SK-N-SH treated with all-trans-retinoic acid at 6 μM for 48 hours (cell line): Measurements from ENCODE around the gene HS3ST5.
A peak's percentile ranks its signal among the peaks of the same experiment; 100 is the strongest.

ENCODE experiments used
- ATAC-seq: fragments of 200-7000 bp; cut with Tn5 transposase; 3 replicates; pipeline ENCODE4 v1.9.1; 2020; ENCODE audit warnings: mild to moderate bottlenecking, moderate library complexity
- ARNTL ChIP-seq: fragments of 450-650 bp; formaldehyde crosslinking; IDR thresholded peaks from 2 replicates; pipeline ENCODE4 v1.5.0; 2020; ENCODE audit warnings: low read depth, mild to moderate bottlenecking, moderate library complexity, borderline replicate concordance
- BACH2 ChIP-seq: fragments of 250-450 bp; sonication (Bioruptor Pico); IDR thresholded peaks from 2 replicates; pipeline ENCODE4 v1.9.0; 2021; ENCODE audit warnings: mild to moderate bottlenecking, borderline replicate concordance
- CSDC2 ChIP-seq: fragments of 250-450 bp; sonication (Bioruptor Pico); IDR thresholded peaks from 2 replicates; pipeline ENCODE4 v1.5.0; 2020; ENCODE audit warnings: mild to moderate bottlenecking, moderate library complexity
- GLIS3 ChIP-seq: fragments of 250-450 bp; sonication (Bioruptor Pico); IDR thresholded peaks from 2 replicates; pipeline ENCODE4 v1.5.0; 2020; ENCODE audit warnings: mild to moderate bottlenecking, moderate library complexity
- ISL1 ChIP-seq: fragments of 250-450 bp; sonication (Bioruptor Pico); IDR thresholded peaks from 2 replicates; pipeline ENCODE4 v2.1.2; 2022; ENCODE audit warnings: mild to moderate bottlenecking, moderate library complexity
- PPARA ChIP-seq: fragments of 250-450 bp; sonication (Bioruptor Pico); IDR thresholded peaks from 2 replicates; pipeline ENCODE4 v1.5.0; 2020; ENCODE audit warnings: mild to moderate bottlenecking, borderline replicate concordance
- RARB ChIP-seq: fragments of 250-450 bp; sonication (Bioruptor Pico); IDR thresholded peaks from 2 replicates; pipeline ENCODE4 v1.8.0; 2021; ENCODE audit warnings: mild to moderate bottlenecking, moderate library complexity
- SNAI2 ChIP-seq: fragments of 250-450 bp; sonication (Bioruptor Pico); IDR thresholded peaks from 2 replicates; pipeline ENCODE4 v1.5.0; 2020; ENCODE audit warnings: mild to moderate bottlenecking, moderate library complexity
- TCF4 ChIP-seq: fragments of 250-450 bp; sonication (Bioruptor Pico); IDR thresholded peaks from 2 replicates; pipeline ENCODE4 v1.8.0; 2021; ENCODE audit warnings: mild to moderate bottlenecking, moderate library complexity, borderline replicate concordance
- TOX ChIP-seq: fragments of 250-450 bp; sonication (Bioruptor Pico); IDR thresholded peaks from 2 replicates; pipeline ENCODE4 v1.8.0; 2021; ENCODE audit warnings: mild to moderate bottlenecking, moderate library complexity, borderline replicate concordance
- ZFP3 ChIP-seq: fragments of 250-450 bp; sonication (Bioruptor Pico); IDR thresholded peaks from 2 replicates; pipeline ENCODE4 v1.5.0; 2020; ENCODE audit warnings: mild to moderate bottlenecking, moderate library complexity
- ZFP30 ChIP-seq: fragments of 450-650 bp; formaldehyde crosslinking; IDR thresholded peaks from 2 replicates; pipeline ENCODE4 v1.5.0; 2022; ENCODE audit warnings: mild to moderate bottlenecking, moderate library complexity
- ZNF565 ChIP-seq: fragments of 450-650 bp; formaldehyde crosslinking; conservative IDR thresholded peaks from 2 replicates; pipeline ENCODE4 v1.5.0; 2020; ENCODE audit warnings: low read depth, mild to moderate bottlenecking, moderate library complexity
- ZNF8 ChIP-seq: fragments of 450-650 bp; formaldehyde crosslinking; IDR thresholded peaks from 2 replicates; pipeline ENCODE4 v1.5.0; 2020; ENCODE audit warnings: mild to moderate bottlenecking, moderate library complexity
- TF ChIP-seq, protein P1 (sequence below): fragments of 250-450 bp; sonication (Bioruptor Pico); IDR thresholded peaks from 2 replicates; pipeline ENCODE4 v1.8.0; 2021; ENCODE audit warnings: low read depth, mild to moderate bottlenecking, moderate library complexity, borderline replicate concordance
- TF ChIP-seq, protein P2 (sequence below): fragments of 250-450 bp; sonication (Bioruptor Pico); IDR thresholded peaks from 2 replicates; pipeline ENCODE4 v1.8.0; 2020; ENCODE audit warnings: mild to moderate bottlenecking, moderate library complexity, borderline replicate concordance
- TF ChIP-seq, protein P3 (sequence below): fragments of 250-450 bp; sonication (Bioruptor Pico); IDR thresholded peaks from 2 replicates; pipeline ENCODE4 v1.5.1; 2021; ENCODE audit warnings: mild to moderate bottlenecking, moderate library complexity

Gene HS3ST5

DNA sequence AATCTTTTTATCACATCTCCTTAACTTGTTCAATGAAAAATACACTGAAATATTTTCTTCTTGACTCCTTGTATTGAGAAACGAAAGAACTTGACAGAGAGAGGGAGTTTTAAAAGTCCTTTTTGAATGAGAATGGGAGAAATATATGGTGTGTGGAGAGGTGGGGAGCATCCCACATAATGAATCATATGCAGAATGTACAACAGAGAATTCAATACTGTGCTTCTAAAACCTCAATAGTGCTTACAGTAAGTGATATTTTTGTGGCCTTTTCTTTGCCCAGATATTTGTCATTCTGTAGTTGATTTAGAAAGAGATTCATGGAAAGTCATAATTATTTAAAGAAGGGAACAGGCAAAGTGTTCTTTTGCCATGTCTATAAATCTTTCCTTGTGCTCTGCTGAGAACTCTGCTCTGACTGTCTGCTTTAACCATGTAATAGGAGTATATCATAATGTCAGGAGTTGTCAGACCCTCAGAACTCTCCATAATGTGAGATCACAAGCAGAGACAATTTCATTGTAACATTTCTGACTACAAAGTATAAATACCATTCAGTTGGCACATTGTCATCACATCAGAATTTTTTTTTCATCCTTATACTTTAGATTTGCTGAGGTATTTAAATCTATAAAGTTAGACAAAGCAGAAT is 32.8 kb upstream of the HS3ST5 start:
- ATAC-seq = no peak
- no peak for TF ChIP-seq CSDC2 (CRISPR knock-in tag)
- peak; percentile 62 for TF ChIP-seq ISL1

DNA sequence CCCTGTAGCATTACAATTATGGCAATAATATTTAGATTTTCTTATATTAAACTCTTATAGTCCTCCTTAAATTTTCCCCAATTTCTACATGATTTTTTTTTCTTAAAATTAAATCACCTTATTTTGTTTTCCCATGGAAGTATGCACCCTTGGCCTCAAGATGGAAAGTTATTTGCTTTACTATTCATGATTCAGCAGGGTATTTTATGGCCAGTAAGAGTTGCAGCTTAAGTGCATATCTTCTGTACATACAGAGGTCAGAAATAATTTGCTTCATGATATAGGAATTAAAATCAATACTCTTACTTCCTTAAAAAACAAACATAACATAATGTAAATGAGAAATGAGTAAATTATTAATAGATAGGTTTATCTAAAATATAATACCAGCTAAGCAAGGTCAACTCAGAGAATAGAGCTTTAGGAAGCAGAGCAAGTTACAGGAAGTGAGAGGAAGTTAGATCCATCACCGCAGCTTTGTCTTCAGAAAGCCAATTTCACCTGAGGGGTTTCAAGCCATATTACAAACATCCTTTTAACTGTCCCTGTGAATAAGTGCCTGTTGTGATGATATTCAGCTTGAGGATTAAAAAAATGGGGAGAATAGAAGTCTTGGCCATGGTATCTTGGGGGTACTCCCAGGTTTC is 24.6 kb upstream of the HS3ST5 start:
- TF ChIP-seq BACH2 (CRISPR knock-in tag) (no peak), ZFP30 (CRISPR knock-in tag) (no peak), PPARA (CRISPR knock-in tag) (no peak)
- TF ChIP-seq, protein P1, sequence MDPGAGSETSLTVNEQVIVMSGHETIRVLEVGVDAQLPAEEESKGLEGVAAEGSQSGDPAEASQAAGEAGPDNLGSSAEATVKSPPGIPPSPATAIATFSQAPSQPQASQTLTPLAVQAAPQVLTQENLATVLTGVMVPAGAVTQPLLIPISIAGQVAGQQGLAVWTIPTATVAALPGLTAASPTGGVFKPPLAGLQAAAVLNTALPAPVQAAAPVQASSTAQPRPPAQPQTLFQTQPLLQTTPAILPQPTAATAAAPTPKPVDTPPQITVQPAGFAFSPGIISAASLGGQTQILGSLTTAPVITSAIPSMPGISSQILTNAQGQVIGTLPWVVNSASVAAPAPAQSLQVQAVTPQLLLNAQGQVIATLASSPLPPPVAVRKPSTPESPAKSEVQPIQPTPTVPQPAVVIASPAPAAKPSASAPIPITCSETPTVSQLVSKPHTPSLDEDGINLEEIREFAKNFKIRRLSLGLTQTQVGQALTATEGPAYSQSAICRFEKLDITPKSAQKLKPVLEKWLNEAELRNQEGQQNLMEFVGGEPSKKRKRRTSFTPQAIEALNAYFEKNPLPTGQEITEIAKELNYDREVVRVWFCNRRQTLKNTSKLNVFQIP = no peak
- TF ChIP-seq, protein P2, sequence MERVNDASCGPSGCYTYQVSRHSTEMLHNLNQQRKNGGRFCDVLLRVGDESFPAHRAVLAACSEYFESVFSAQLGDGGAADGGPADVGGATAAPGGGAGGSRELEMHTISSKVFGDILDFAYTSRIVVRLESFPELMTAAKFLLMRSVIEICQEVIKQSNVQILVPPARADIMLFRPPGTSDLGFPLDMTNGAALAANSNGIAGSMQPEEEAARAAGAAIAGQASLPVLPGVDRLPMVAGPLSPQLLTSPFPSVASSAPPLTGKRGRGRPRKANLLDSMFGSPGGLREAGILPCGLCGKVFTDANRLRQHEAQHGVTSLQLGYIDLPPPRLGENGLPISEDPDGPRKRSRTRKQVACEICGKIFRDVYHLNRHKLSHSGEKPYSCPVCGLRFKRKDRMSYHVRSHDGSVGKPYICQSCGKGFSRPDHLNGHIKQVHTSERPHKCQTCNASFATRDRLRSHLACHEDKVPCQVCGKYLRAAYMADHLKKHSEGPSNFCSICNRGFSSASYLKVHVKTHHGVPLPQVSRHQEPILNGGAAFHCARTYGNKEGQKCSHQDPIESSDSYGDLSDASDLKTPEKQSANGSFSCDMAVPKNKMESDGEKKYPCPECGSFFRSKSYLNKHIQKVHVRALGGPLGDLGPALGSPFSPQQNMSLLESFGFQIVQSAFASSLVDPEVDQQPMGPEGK (CRISPR knock-in tag) = no peak
- TF ChIP-seq, all 23 proteins: peak for 0
- ATAC-seq = no peak

DNA sequence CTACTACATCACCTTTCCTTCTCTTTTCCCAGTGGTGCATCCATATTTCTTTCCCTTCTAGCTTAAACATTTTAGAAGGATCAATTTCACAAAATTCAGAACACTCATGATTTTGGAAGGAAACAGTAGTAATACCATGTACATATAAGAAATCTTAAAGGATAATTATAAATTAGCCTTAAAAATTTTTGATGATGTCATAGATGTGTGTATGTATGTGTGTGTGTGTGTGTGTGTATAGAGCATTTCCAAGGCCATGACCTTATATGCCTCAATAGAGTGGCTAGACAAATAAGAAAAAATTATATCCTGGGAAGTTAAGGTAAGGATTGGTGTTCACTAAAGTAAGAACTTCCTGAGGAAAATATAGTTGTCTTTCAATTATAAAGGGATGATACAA is 24.1 kb upstream of the HS3ST5 start:
- TF ChIP-seq ZNF565 (CRISPR knock-in tag) = no peak
- TF ChIP-seq, protein P3, sequence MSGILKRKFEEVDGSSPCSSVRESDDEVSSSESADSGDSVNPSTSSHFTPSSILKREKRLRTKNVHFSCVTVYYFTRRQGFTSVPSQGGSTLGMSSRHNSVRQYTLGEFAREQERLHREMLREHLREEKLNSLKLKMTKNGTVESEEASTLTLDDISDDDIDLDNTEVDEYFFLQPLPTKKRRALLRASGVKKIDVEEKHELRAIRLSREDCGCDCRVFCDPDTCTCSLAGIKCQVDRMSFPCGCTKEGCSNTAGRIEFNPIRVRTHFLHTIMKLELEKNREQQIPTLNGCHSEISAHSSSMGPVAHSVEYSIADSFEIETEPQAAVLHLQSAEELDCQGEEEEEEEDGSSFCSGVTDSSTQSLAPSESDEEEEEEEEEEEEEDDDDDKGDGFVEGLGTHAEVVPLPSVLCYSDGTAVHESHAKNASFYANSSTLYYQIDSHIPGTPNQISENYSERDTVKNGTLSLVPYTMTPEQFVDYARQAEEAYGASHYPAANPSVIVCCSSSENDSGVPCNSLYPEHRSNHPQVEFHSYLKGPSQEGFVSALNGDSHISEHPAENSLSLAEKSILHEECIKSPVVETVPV (CRISPR knock-in tag) = no peak
- no peak for TF ChIP-seq ARNTL
- no peak for TF ChIP-seq ZNF8 (CRISPR knock-in tag)
- no peak for TF ChIP-seq RARB
- ATAC-seq = no peak

DNA sequence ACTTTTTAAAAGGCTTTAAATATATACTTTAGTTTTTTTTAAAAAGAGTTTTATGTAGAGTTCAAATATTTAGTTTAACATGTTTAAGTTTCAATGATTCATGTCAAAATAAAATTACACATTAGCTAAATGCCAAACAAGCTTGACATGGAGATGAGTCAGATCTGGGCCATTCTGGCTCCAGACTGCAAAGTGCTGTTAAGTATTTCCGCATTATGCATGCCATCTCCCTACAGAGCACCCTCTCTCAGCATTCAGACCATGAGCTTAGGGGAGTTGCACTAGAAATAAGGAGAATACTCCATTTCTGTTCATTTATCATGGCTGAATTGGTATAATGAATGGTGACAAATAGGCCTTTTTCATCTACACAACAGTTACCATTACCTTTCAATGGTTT is 21.5 kb upstream of the HS3ST5 start:
- peak; percentile 58; the same call in 1 of the 3 replicates for ATAC-seq
- TF ChIP-seq ISL1 = peak; percentile 86
- TF ChIP-seq, protein P2 (CRISPR knock-in tag) = no peak

DNA sequence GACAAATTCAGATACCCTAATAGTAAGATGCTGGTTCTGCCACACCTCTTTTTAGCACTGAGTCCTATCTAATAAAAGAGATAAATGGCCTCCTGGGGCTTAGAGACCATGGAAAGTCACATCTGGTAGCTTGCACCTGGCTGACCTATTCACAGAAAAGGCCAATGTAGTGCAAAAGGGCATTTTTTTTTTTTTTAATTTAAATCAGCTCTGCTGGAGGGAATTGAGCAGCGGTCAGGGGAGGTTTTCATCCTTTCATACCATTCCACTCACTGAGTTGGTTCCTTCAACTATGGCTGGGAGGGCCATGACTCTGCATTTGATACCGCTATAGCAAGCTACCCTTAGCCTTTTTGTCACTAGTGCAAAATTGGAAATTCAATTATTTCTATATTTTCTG is 20.1 kb upstream of the HS3ST5 start:
- ATAC-seq = no peak
- TF ChIP-seq ZFP3 (CRISPR knock-in tag) (no peak), ZNF8 (CRISPR knock-in tag) (no peak), PPARA (CRISPR knock-in tag) (no peak)
- TF ChIP-seq, protein P1 = no peak

DNA sequence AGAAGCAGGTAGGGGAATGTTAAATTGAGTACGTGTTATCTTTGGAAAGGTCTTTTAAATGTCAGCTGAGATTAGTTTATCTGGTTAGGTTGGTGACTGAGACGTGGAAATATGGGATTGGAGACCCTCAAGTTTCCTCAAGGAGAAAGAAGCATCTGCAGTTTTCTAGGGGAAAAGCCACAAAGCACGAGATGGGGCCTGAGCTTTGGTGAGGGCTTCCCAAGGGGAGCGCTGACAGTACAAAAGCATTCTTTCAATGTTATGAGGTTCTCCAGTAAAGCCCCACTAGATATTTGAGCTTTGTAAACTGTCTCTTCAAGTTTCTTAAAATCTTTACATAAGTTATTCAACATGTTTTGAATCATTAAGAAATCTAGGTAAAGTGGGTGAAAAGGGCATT is 19.6 kb upstream of the HS3ST5 start:
- ATAC-seq = no peak
- TF ChIP-seq RARB (no peak), SNAI2 (no peak), GLIS3 (CRISPR knock-in tag) (no peak), TOX (CRISPR knock-in tag) (no peak), ZNF565 (CRISPR knock-in tag) (no peak), TCF4 (CRISPR knock-in tag) (no peak)
